K562 (cell line): ENCODE measurements around the gene ENSA.

ENCODE experiments used
- CBX3 ChIP-seq, 2 experiments: IDR thresholded peaks; 1 replicate in 1 of 2; 2 replicates in 1 of 2; pipeline ENCODE4 v1.6.1; 2012; ENCODE audit warnings: inconsistent platforms in 2 of 2, low read length in 2 of 2, borderline replicate concordance in 1 of 2, control low read depth in 1 of 2
- CTCF ChIP-seq, 3 experiments: IDR thresholded peaks in 2 of 3; conservative IDR thresholded peaks in 1 of 3; 2 replicates each; pipeline ENCODE4 v1.5.1; 2011 to 2012; ENCODE audit warnings: low read length in 3 of 3, mild to moderate bottlenecking in 3 of 3, control low read depth in 2 of 3, improper control_type of control experiment in 1 of 3, inconsistent platforms in 1 of 3, low read depth in 1 of 3, mixed read lengths in 1 of 3, moderate library complexity in 1 of 3; ENCODE audit not compliant: insufficient read depth in 2 of 3
- ZKSCAN1 ChIP-seq: fragments of 150-350 bp; IDR thresholded peaks from 2 replicates; pipeline ENCODE4 v1.6.1; 2016; ENCODE audit warnings: low read depth, low read length

- TF ChIP-seq ZKSCAN1 = no peak
- no peak for TF ChIP-seq CTCF (IDR thresholded peaks at IDR 0.05 in 2 of 3, conservative IDR thresholded peaks at IDR 0.05 in 1 of 3; ENCODE audit: insufficient read depth in 2 of 3, low read depth in 1 of 3, low read length in 3 of 3)
- TF ChIP-seq CBX3 (IDR thresholded peaks at IDR 0.05; ENCODE audit: borderline replicate concordance in 1 of 2, low read length in 2 of 2) = no peak; a peak in 1 of 3 replicates
Observed at GRCh38 chr1:150615346-150616201, 13.8 kb downstream of the ENSA start.
